ENCODE measurements around the gene PDGFRA.

DNA sequence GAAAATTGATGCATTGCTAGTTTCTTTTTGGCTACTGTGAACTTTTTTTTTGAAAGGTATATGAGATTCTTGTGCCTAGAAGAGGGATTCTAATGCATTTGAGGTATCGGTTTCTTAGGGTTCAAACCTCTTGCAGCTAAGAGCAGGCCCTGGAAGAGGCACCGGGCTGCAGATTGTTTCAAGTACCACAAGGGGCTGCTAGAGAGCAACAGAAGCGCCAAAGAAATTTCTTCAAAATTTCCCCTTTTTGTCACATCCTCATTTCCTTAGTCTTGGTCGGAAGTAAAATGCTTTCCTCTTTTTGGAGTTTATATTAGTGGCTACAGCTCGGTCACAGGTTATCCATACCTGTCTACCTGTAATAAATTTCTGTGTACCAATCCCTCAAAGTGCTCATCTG lies 89.8 kb downstream of the PDGFRA start:
- TF ChIP-seq POLR2AphosphoS5 (IDR thresholded peaks at IDR 0.05), result no peak
- no peak for TF ChIP-seq TAF1 (IDR thresholded peaks at IDR 0.05; ENCODE audit: low read depth)
- TF ChIP-seq, protein P1, sequence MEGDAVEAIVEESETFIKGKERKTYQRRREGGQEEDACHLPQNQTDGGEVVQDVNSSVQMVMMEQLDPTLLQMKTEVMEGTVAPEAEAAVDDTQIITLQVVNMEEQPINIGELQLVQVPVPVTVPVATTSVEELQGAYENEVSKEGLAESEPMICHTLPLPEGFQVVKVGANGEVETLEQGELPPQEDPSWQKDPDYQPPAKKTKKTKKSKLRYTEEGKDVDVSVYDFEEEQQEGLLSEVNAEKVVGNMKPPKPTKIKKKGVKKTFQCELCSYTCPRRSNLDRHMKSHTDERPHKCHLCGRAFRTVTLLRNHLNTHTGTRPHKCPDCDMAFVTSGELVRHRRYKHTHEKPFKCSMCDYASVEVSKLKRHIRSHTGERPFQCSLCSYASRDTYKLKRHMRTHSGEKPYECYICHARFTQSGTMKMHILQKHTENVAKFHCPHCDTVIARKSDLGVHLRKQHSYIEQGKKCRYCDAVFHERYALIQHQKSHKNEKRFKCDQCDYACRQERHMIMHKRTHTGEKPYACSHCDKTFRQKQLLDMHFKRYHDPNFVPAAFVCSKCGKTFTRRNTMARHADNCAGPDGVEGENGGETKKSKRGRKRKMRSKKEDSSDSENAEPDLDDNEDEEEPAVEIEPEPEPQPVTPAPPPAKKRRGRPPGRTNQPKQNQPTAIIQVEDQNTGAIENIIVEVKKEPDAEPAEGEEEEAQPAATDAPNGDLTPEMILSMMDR (IDR thresholded peaks at IDR 0.05; ENCODE audit: poor library complexity, severe bottlenecking), result peak; percentile 63
- TF ChIP-seq EZH2 (IDR thresholded peaks at IDR 0.05; ENCODE audit: borderline replicate concordance, insufficient read depth, low read length, poor library complexity, severe bottlenecking), result no peak
- TF ChIP-seq, protein P2, sequence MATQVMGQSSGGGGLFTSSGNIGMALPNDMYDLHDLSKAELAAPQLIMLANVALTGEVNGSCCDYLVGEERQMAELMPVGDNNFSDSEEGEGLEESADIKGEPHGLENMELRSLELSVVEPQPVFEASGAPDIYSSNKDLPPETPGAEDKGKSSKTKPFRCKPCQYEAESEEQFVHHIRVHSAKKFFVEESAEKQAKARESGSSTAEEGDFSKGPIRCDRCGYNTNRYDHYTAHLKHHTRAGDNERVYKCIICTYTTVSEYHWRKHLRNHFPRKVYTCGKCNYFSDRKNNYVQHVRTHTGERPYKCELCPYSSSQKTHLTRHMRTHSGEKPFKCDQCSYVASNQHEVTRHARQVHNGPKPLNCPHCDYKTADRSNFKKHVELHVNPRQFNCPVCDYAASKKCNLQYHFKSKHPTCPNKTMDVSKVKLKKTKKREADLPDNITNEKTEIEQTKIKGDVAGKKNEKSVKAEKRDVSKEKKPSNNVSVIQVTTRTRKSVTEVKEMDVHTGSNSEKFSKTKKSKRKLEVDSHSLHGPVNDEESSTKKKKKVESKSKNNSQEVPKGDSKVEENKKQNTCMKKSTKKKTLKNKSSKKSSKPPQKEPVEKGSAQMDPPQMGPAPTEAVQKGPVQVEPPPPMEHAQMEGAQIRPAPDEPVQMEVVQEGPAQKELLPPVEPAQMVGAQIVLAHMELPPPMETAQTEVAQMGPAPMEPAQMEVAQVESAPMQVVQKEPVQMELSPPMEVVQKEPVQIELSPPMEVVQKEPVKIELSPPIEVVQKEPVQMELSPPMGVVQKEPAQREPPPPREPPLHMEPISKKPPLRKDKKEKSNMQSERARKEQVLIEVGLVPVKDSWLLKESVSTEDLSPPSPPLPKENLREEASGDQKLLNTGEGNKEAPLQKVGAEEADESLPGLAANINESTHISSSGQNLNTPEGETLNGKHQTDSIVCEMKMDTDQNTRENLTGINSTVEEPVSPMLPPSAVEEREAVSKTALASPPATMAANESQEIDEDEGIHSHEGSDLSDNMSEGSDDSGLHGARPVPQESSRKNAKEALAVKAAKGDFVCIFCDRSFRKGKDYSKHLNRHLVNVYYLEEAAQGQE (IDR thresholded peaks at IDR 0.05; ENCODE audit: borderline replicate concordance), result no peak

All from neural cell (in vitro differentiated cells).